Ovary (tissue), 3 donors: ENCODE data around the gene C1QA.

ENCODE experiments used
- POLR2A ChIP-seq: fragments of 450-650 bp; IDR thresholded peaks from one replicate; pipeline ENCODE4 v1.6.1; 2017; ENCODE audit warnings: antibody characterized with exemption, mild to moderate bottlenecking, moderate library complexity
- TF ChIP-seq, protein P1 (sequence below), 3 donors: fragments of 450-650 bp in 2 of 3; fragments of 200-600 bp in 1 of 3; IDR thresholded peaks; one replicate each; pipeline versions ENCODE4 v1.5.1 to v1.8.0; 2016 to 2022; ENCODE audit warnings: antibody characterized with exemption in 3 of 3, mild to moderate bottlenecking in 1 of 3
- donor health status: DM: no; HTN: no; CAD: no.

DNA sequence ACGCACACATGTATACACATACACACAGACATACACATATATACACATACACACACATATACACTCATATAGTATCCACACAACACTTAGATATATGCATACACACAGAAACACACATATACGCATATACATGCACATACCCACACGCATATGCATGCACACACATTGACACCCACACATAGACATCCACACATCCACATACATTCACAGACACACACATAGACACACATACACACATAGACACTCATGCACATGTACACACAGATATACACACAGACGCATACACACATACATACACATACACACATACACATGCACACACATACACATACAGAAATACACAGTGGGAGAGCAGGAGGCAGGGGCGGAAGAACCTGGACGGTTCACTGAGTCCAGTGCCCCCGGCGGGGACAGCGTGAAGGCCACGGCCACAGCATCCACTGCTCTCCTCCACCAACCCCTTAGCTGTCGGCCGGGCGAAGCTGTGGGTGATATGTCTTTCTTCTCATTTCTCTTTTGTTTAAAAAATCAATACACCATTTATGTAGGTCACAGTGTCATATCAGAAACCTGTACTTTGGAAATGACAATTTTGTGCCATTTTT lies 13.8 kb downstream of the C1QA start:
- no peak for TF ChIP-seq POLR2A
- TF ChIP-seq, protein P1, sequence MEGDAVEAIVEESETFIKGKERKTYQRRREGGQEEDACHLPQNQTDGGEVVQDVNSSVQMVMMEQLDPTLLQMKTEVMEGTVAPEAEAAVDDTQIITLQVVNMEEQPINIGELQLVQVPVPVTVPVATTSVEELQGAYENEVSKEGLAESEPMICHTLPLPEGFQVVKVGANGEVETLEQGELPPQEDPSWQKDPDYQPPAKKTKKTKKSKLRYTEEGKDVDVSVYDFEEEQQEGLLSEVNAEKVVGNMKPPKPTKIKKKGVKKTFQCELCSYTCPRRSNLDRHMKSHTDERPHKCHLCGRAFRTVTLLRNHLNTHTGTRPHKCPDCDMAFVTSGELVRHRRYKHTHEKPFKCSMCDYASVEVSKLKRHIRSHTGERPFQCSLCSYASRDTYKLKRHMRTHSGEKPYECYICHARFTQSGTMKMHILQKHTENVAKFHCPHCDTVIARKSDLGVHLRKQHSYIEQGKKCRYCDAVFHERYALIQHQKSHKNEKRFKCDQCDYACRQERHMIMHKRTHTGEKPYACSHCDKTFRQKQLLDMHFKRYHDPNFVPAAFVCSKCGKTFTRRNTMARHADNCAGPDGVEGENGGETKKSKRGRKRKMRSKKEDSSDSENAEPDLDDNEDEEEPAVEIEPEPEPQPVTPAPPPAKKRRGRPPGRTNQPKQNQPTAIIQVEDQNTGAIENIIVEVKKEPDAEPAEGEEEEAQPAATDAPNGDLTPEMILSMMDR (IDR thresholded peaks at IDR 0.05) = no peak
